CD4-positive, alpha-beta memory T cell (primary cell): Measurements from ENCODE around the gene PPTC7. TPM values are rescaled to one million over a fixed set of nuclear protein-coding genes. Genes with fewer than 3 reads are reported as not detected.
A peak's percentile ranks its signal among the peaks of the same experiment; 100 is the strongest.
"Not testable (repeated sequence)": the region's sequence is repeated elsewhere in the genome, so short reads cannot be mapped to it uniquely, and the experiment has no call there.

Experiments
- CTCF ChIA-PET: fragments of 350-600 bp; sonication (Branson Sonifier 250); formaldehyde crosslinking; loops from one replicate; lab custom pipeline; 2021; ENCODE audit warnings: inconsistent platforms; ENCODE audit not compliant: partially characterized antibody; lab: Charles Lee
- POLR2A ChIA-PET: fragments of 350-600 bp; sonication (Branson Sonifier 250); formaldehyde crosslinking; loops from one replicate; lab custom pipeline; 2021; ENCODE audit not compliant: partially characterized antibody; lab: Charles Lee
- DNase-seq, 5 donors: peaks; one replicate each; pipeline versions ENCODE4 v3.0.0 to v3.0.0-alpha.2; 2020 to 2022; ENCODE audit warnings: mixed read lengths in 1 of 5
- H3K27ac ChIP-seq: one replicate; pipeline ENCODE4 v1.7.0; 2013; ENCODE audit warnings: low read depth, low read length
- H3K27me3 ChIP-seq: 2 replicates; pipeline ENCODE4 v1.7.0; 2013; ENCODE audit warnings: mild to moderate bottlenecking, low read length, moderate library complexity; ENCODE audit not compliant: insufficient read depth
- H3K36me3 ChIP-seq: 2 replicates; pipeline ENCODE4 v1.7.0; 2013; ENCODE audit warnings: mild to moderate bottlenecking, low read length, moderate library complexity; ENCODE audit not compliant: insufficient read depth
- H3K4me1 ChIP-seq: 2 replicates; pipeline ENCODE4 v1.7.0; 2013; ENCODE audit warnings: mild to moderate bottlenecking, low read length, moderate library complexity; ENCODE audit not compliant: insufficient read depth
- H3K4me3 ChIP-seq, 2 donors: one replicate each; pipeline ENCODE4 v1.7.0; 2013; ENCODE audit warnings: low read length in 2 of 2, mild to moderate bottlenecking in 1 of 2
- H3K9me3 ChIP-seq, 2 donors: one replicate each; pipeline ENCODE4 v1.7.0; 2013; ENCODE audit warnings: low read length in 2 of 2, control low read depth in 1 of 2; ENCODE audit not compliant: control insufficient read depth in 1 of 2
- H3K27ac Mint-ChIP-seq, 7 donors: one replicate each; pipeline ENCODE4 v1.8.0; 2020 to 2021; ENCODE audit warnings: mixed read lengths in 7 of 7, mild to moderate bottlenecking in 6 of 7, inconsistent platforms in 3 of 7, moderate library complexity in 3 of 7
- H3K27me3 Mint-ChIP-seq, 2 donors: one replicate each; pipeline ENCODE4 v1.8.0; 2020 to 2021; ENCODE audit warnings: mixed read lengths in 2 of 2
- H3K36me3 Mint-ChIP-seq, 2 donors: one replicate each; pipeline ENCODE4 v1.8.0; 2020 to 2021; ENCODE audit warnings: mixed read lengths in 2 of 2, inconsistent platforms in 1 of 2, mild to moderate bottlenecking in 1 of 2
- H3K4me1 Mint-ChIP-seq, 4 donors: one replicate each; pipeline ENCODE4 v1.8.0; 2020 to 2021; ENCODE audit warnings: mixed read lengths in 4 of 4, mild to moderate bottlenecking in 1 of 4
- H3K4me3 Mint-ChIP-seq, 8 donors: one replicate each; pipeline ENCODE4 v1.8.0; 2020 to 2021; ENCODE audit warnings: mixed read lengths in 8 of 8, mild to moderate bottlenecking in 7 of 8, moderate library complexity in 6 of 8, inconsistent platforms in 3 of 8
- H3K9me3 Mint-ChIP-seq, 8 donors: one replicate each; pipeline ENCODE4 v1.8.0; 2020 to 2021; ENCODE audit warnings: mixed read lengths in 8 of 8, mild to moderate bottlenecking in 5 of 8, inconsistent platforms in 3 of 8, moderate library complexity in 1 of 8
- intact Hi-C: fragments of 100-400 bp; cut with micrococcal nuclease; formaldehyde crosslinking; loops from one replicate; pipeline ENCODE4 v1.15.1; 2023
- polyA plus RNA-seq, 2 donors: library from polyadenylated mRNA; unstranded; fragments of 300-500 nt; fragmentation: Illumina TruSeq; gene quantifications; one replicate each; pipeline ENCODE4 v1.2.3, GENCODE V29; 2021
- total RNA-seq, 2 experiments: library from RNA; stranded (reverse); gene quantifications; one replicate each; pipeline ENCODE4 v1.2.3, GENCODE V29; 2021

PPTC7 gene
- total and polyA plus RNA-seq, 4 experiments from 2014 or later = 4.7 to 35.6 (median 22.6) TPM

DNA sequence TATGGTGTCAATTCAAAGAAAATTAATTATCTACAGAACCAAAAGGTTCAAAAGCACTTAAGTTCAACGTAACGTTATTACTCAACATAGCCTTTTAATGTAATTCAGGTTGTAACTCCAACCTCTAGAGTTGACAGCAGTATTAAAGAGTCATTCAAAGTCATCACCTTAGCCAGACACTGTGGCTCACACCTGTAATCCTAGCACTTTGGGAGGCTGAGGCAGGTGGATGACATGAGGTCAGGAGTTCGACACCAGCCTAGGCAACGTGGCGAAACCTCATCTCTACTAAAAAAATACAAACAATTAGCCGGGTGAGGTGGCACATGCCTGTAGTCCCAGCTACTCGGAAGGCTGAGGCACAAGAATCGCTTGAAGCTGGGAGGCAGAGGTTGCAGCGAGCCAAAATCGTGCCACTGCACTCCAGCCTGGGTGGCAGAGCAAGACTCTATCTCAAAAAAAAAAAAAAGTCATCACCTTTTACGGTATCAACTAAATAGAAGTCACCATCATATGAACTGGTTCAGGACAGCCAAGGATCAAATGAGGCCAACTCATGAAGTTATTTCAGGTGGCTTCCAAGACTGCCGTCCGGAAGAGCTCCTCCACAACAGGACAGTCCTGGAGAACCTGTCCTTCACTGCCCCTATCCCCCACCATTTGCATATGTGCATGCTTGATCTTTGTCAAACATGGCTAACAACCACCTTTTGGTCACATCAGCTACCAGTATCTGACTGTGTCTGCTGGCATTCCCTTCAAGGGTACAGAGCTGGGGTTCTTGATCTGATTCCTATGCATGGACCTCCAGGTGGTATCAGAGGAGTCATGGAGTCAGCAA, 4.2 kb downstream of the PPTC7 start:
- Histone ChIP-seq H3K4me1 (peaks cover 82% of the 10 kb centered on the region), H3K27ac (peak overlapping the region; percentile 66), H3K27me3 (no peaks in the 10 kb centered on the region), H3K9me3 (no peaks in the 10 kb centered on the region), H3K4me3 (peak overlapping the region in 1 of 2 donors; percentile 4), H3K36me3 (no peaks in the 10 kb centered on the region)
- Mint-ChIP-seq H3K9me3 (no peaks in the 10 kb centered on the region), H3K36me3 (peaks cover 0 to 23% of the 10 kb centered on the region in 2 donors), H3K27ac (peak overlapping the region; percentile 87 to 96 (median 92)), H3K4me1 (peaks cover 57 to 85% (median 70%) of the 10 kb centered on the region in 4 donors), H3K4me3 (peak overlapping the region; percentile 65 to 97 (median 78)), H3K27me3 (no peaks in the 10 kb centered on the region)
- CTCF ChIA-PET = interaction anchor here (0.8 to 3.6 kb wide), 9 partner anchors 12 to 148 kb away, joined by 3 to 38 read pairs (median 5); no protein-coding TSS in a partner anchor
- DNase-seq = peak in 1 of 5 donors; percentile 45
- intact Hi-C loops = loop anchor here (2.0 kb wide), 1 partner anchor 16 kb away; no protein-coding TSS in a partner anchor
- POLR2A ChIA-PET = interaction anchor here (0.8 to 2.4 kb wide), 9 partner anchors 9 to 129 kb away, joined by 3 to 17 read pairs (median 5); partner anchors contain the start of genes ARPC3, FAM216A and GPN3

DNA sequence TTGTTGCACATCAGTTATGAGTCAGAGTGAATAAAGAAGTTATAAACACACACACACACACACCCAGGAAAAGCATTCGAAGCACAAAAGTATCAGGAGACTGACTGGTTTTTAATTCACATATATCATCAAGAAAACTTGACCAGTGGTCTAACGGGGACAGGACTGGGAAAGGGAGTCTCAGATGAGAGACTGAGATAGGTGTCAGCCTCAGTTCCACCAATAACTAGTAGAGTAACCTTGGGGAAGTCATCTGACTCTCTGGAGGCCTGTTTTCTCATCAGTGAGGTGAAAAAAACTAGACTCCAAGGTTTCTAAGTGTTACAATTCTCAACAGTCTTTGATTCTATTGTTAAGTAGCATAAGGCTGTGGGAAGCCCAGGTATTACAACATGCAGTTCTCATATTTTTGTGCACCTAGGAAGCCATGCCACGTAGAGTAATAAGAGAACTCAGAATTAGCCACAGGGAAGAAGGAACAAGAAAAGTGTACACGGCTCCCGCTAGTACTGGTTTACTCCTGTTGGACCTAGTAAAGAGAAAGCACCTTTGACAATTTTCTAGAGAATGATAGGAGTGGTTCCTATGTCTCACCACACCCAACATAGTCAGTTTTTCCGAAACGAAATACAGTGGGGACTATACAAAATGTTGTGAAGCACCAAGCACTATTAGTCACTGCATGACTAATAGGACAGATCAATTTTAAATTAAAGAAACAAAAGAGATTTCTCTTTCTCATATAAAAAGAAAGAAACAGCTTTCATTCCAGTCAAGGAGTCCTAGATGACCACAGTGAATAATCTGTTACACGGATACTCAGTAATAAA, 5.0 kb downstream of the PPTC7 start:
- Mint-ChIP-seq H3K27ac (peak overlapping the region; percentile 69 to 96 (median 92)), H3K4me1 (peaks cover 50 to 82% (median 67%) of the 10 kb centered on the region in 4 donors), H3K36me3 (peaks cover 0 to 19% of the 10 kb centered on the region in 2 donors), H3K27me3 (no peaks in the 10 kb centered on the region), H3K9me3 (peaks cover 0 to 3% (median 0%) of the 10 kb centered on the region in 8 donors), H3K4me3 (peak overlapping the region; percentile 58 to 97 (median 78))
- H3K27ac ChIP-seq = peak overlapping the region; percentile 66
- peak in 4 of 5 donors; percentile 36 to 86 (median 38) for DNase-seq
- H3K9me3 ChIP-seq = no peaks in the 10 kb centered on the region
- H3K36me3 ChIP-seq = no peaks in the 10 kb centered on the region
- intact Hi-C loops = loop anchor here (2.0 kb wide), 1 partner anchor 15 kb away; no protein-coding TSS in a partner anchor
- ChIA-PET POLR2A (interaction anchor here (1.0 to 2.4 kb wide), 11 partner anchors 11 to 128 kb away, joined by 3 to 17 read pairs (median 5); partner anchors contain the start of genes ARPC3, FAM216A and GPN3), CTCF (interaction anchor here (1.1 to 7.2 kb wide), 8 partner anchors 11 to 26 kb away, joined by 3 to 67 read pairs (median 6); no protein-coding TSS in a partner anchor)
- no peaks in the 10 kb centered on the region for H3K27me3 ChIP-seq
- H3K4me1 ChIP-seq = peaks cover 79% of the 10 kb centered on the region
- peak overlapping the region; percentile 2 to 25 for H3K4me3 ChIP-seq

DNA sequence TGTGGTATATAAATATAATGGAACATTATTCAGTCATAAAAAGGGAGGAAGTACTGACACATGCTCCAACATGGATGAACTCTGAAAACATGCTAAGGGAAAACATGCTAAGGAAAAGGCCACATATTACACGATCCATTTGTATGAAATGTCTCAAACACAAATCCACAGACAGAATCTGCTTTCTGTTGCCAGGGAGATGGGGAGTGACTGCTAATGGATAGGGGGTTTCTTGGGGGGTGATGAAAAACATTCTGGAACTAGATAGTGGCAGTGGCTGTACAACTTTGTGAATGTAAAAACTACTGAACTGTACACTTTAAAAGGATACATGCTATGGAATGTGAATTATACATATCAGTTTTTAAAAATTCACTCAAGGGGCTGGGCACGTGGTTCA, 6.6 kb downstream of the PPTC7 start:
- POLR2A ChIA-PET = interaction anchor here (1.3 to 1.8 kb wide), 6 partner anchors 9 to 127 kb away, joined by 4 to 13 read pairs (median 8); partner anchors contain the start of gene ARPC3
- Mint-ChIP-seq H3K9me3 (peaks cover 0 to 17% (median 7%) of the 10 kb centered on the region in 8 donors), H3K27ac (peak overlapping the region in 6 of 7 donors; percentile 39 to 96 (median 73)), H3K27me3 (no peaks in the 10 kb centered on the region), H3K4me1 (peaks cover 47 to 77% (median 64%) of the 10 kb centered on the region in 4 donors), H3K36me3 (peaks cover 5 to 13% of the 10 kb centered on the region in 2 donors), H3K4me3 (peak overlapping the region in 7 of 8 donors; percentile 13 to 68 (median 21))
- H3K4me1 ChIP-seq = peaks cover 75% of the 10 kb centered on the region
- DNase-seq = peak in 1 of 5 donors; percentile 33
- no peak overlapping the region for H3K27ac ChIP-seq
- intact Hi-C loops = no loop called here
- CTCF ChIA-PET = interaction anchor here (0.7 to 7.2 kb wide), 5 partner anchors 9 to 25 kb away, joined by 3 to 67 read pairs (median 8); no protein-coding TSS in a partner anchor
- H3K36me3 ChIP-seq = no peaks in the 10 kb centered on the region
- H3K9me3 ChIP-seq = peaks cover 0 to 5% of the 10 kb centered on the region in 2 donors
- H3K27me3 ChIP-seq = no peaks in the 10 kb centered on the region
- H3K4me3 ChIP-seq = no peak overlapping the region

DNA sequence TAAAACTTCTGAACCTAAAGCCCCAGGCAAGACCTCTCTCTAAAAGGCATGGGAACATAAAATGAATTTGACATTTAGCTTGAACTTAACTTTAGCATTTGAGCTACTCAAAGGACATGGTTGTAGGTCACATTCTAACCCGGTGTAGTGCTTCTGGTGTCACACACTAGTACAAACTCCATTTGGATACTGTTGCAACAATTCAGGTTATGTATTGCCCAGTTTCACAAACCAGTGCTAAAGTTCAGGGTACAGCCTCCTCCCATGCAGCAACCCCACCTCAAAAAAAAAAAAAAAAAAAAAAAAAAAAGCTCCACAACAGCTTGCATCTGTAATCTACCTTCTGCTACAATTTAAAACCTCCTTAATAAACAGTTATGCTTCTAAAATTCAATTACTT, 7.8 kb downstream of the PPTC7 start:
- H3K27me3 Mint-ChIP-seq = no peaks in the 10 kb centered on the region
- H3K27ac Mint-ChIP-seq = peak overlapping the region in 3 of 7 donors; percentile 57 to 96 (median 87)
- H3K4me3 Mint-ChIP-seq = peak overlapping the region in 5 of 8 donors; percentile 10 to 66 (median 35)
- peaks cover 64% of the 10 kb centered on the region for H3K4me1 ChIP-seq
- DNase-seq = no peak
- no peaks in the 10 kb centered on the region for H3K36me3 ChIP-seq
- peaks cover 40 to 65% (median 53%) of the 10 kb centered on the region in 4 donors for H3K4me1 Mint-ChIP-seq
- intact Hi-C loops = no loop called here
- ChIA-PET CTCF (interaction anchor here (0.6 to 7.2 kb wide), 15 partner anchors 9 to 999 kb away, joined by 3 to 67 read pairs (median 5); partner anchors contain the start of gene ARPC3), POLR2A (interaction anchor here (0.9 to 1.8 kb wide), 6 partner anchors 10 to 125 kb away, joined by 4 to 13 read pairs (median 7); partner anchors contain the start of genes ARPC3 and RAD9B)
- H3K36me3 Mint-ChIP-seq = peaks cover 8 to 12% of the 10 kb centered on the region in 2 donors
- H3K27ac ChIP-seq = no peak overlapping the region
- H3K4me3 ChIP-seq = no peak overlapping the region
- H3K9me3 Mint-ChIP-seq = peaks cover 0 to 20% (median 13%) of the 10 kb centered on the region in 8 donors
- H3K9me3 ChIP-seq = peaks cover 0 to 7% of the 10 kb centered on the region in 2 donors
- H3K27me3 ChIP-seq = no peaks in the 10 kb centered on the region

DNA sequence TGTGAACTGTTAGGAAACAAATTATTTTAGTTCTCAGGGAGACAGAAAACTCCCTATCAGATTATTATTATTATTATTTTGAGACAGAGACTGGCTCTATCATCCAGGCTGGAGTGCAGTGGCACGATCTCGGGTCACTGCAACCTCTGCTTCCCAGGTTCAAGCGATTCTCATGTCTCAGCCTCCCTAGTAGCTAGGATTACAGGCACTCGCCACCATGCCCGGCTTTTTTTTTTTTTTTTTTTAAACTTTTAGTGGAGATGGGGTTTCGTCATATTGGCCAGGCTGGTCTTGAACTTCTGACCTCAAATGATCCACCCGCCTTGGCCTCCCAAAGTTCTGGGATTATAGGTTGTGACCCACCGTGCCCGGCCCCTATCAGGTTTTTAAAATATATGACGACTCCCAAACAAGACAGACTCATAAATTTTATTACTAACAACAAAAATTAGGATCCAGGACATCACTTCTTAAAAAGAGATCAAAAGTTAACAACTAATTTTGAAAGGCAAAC, 8.3 kb downstream of the PPTC7 start:
- H3K27ac Mint-ChIP-seq = peak overlapping the region in 2 of 7 donors; percentile 30 to 41
- H3K27me3 Mint-ChIP-seq, H3K9me3 ChIP-seq, H3K36me3 ChIP-seq, intact Hi-C loops, H3K27ac ChIP-seq, H3K4me3 ChIP-seq, H3K27me3 ChIP-seq: not testable (repeated sequence)
- H3K36me3 Mint-ChIP-seq = peaks cover 10 to 13% of the 10 kb centered on the region in 2 donors
- peak in 1 of 5 donors; percentile 19 for DNase-seq
- peaks cover 37 to 60% (median 49%) of the 10 kb centered on the region in 4 donors for H3K4me1 Mint-ChIP-seq
- POLR2A ChIA-PET = interaction anchor here (0.9 to 1.8 kb wide), 5 partner anchors 10 to 125 kb away, joined by 4 to 13 read pairs (median 9); partner anchors contain the start of genes ARPC3 and RAD9B
- peaks cover 59% of the 10 kb centered on the region for H3K4me1 ChIP-seq
- peak overlapping the region in 2 of 8 donors; percentile 7 to 35 for H3K4me3 Mint-ChIP-seq
- H3K9me3 Mint-ChIP-seq = peaks cover 0 to 22% (median 15%) of the 10 kb centered on the region in 8 donors
- CTCF ChIA-PET = interaction anchor here (0.7 to 7.2 kb wide), 9 partner anchors 11 to 128 kb away, joined by 3 to 67 read pairs (median 7); partner anchors contain the start of gene ARPC3

DNA sequence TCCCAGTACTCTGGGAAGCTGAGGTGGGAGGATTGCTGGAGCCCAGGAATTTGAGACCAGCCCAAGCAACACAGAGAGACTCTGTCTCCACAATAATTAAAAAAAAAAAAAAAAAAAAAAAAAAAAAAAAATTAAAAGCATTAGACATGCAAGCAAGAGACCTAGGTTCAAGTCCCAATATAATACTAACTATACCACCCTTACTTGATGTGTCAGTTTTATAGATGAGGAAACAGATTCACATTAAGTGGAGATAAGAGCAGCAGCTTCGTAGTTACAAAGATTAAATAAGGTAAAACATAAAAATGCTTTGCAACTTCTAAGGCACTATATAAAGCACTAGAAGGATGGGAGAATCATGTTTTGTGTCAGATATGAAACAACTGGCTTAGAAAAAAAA, 9.1 kb downstream of the PPTC7 start:
- Histone ChIP-seq H3K9me3 (peaks cover 0 to 7% of the 10 kb centered on the region in 2 donors), H3K27me3 (no peaks in the 10 kb centered on the region), H3K27ac (no peak overlapping the region), H3K4me1 (peaks cover 52% of the 10 kb centered on the region), H3K36me3 (no peaks in the 10 kb centered on the region), H3K4me3 (no peak overlapping the region)
- CTCF ChIA-PET = interaction anchor here (0.8 to 7.2 kb wide), 3 partner anchors 22 to 61 kb away, joined by 3 to 67 read pairs (median 3); no protein-coding TSS in a partner anchor
- peaks cover 0 to 29% (median 20%) of the 10 kb centered on the region in 8 donors for H3K9me3 Mint-ChIP-seq
- no peak for DNase-seq
- no peak overlapping the region for H3K27ac Mint-ChIP-seq
- intact Hi-C loops = no loop called here
- H3K36me3 Mint-ChIP-seq = peaks cover 13 to 14% of the 10 kb centered on the region in 2 donors
- POLR2A ChIA-PET = no interaction called here
- H3K4me3 Mint-ChIP-seq = no peak overlapping the region
- H3K27me3 Mint-ChIP-seq = no peaks in the 10 kb centered on the region
- H3K4me1 Mint-ChIP-seq = peaks cover 31 to 57% (median 42%) of the 10 kb centered on the region in 4 donors
